Tibial nerve (tissue), 4 donors: ENCODE results near the gene CC2D2B.

Experiments
- CTCF ChIP-seq, 5 experiments: fragments of 200-600 bp in 3 of 5; fragments of 450-650 bp in 2 of 5; sonication (generic) in 3 of 5; IDR thresholded peaks; one replicate each; pipeline ENCODE4 v1.5.1; 2016 to 2019; ENCODE audit warnings: antibody characterized with exemption in 5 of 5, mild to moderate bottlenecking in 3 of 5, moderate library complexity in 2 of 5
- EP300 ChIP-seq, 2 donors: sonication (generic); formaldehyde crosslinking; IDR thresholded peaks; one replicate each; pipeline ENCODE4 v1.6.1; 2017; ENCODE audit warnings: antibody characterized with exemption in 2 of 2, mild to moderate bottlenecking in 1 of 2
- POLR2A ChIP-seq, 2 donors: fragments of 450-650 bp; IDR thresholded peaks; one replicate each; pipeline ENCODE4 v1.6.1; 2017; ENCODE audit warnings: antibody characterized with exemption in 2 of 2, mild to moderate bottlenecking in 2 of 2, moderate library complexity in 2 of 2

DNA sequence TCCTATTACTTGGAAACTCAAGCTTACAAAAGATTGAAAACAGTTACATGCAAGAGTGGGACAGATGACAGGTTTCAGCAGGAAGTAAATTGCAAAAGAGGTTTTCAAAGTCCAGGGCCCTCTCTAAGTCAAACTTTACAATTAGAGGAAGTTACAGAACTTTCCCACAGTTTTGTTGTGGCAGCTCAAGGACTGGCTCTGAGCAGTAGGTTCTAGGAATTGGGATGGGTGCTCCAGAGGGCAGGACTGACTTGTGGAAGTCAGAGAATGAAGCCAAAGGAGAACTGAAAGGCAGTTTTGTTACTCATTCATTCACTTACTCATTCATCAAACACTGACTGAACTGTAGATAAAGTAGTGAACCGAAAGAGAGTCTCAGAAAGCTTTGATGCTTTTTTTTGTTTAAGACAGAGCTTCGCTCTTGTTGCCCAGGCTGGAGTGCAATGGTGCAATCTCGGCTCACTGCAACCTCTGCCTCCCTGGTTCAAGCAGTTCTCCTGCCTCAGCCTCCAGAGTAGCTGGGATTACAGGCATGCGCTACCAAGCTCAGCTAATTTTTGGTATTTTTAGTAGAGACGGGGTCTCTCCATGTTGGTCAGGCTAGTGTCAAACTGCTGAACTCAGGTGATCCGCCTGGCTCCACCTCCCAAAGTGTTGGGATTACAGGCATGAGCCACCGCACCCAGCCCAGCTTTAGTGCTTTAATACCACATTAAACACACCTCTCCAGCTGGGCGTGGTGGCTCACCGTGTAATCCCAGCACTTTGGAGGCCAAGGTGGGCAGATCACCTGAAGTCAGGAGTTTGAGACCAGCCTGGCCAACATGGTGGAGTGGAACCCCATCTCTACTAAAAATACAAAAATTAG, 68.8 kb downstream of the CC2D2B start:
- no peak for TF ChIP-seq CTCF (IDR thresholded peaks at IDR 0.05)
- TF ChIP-seq POLR2A (IDR thresholded peaks at IDR 0.05): no peak
- no peak for TF ChIP-seq EP300 (IDR thresholded peaks at IDR 0.05)
